AG09319 (cell line): ENCODE measurements around the gene DNAH17.

Experiments used
- DNase-seq: peaks from one replicate; pipeline ENCODE4 v3.0.0-alpha.2; 2010; ENCODE audit warnings: low read depth; ENCODE audit errors: extremely low read depth
- CTCF ChIP-seq: IDR thresholded peaks from 2 replicates; pipeline ENCODE4 v1.5.1; 2011; ENCODE audit warnings: low read depth, mild to moderate bottlenecking, inconsistent platforms, low read length, moderate library complexity

DNAH17 gene

GRCh38 chr17:78435330-78436005 lies 141.7 kb downstream of the DNAH17 start:
- TF ChIP-seq CTCF = no peak
- DNase-seq = no peak

GRCh38 chr17:78434455-78435329 lies 142.5 kb downstream of the DNAH17 start:
- TF ChIP-seq CTCF = no peak
- no peak for DNase-seq

- no peak for DNase-seq
- no peak for TF ChIP-seq CTCF
Observed at GRCh38 chr17:78433780-78434335, 143.3 kb downstream of the DNAH17 start.

GRCh38 chr17:78433013-78433727 lies 144.0 kb downstream of the DNAH17 start:
- DNase-seq = no peak
- TF ChIP-seq CTCF = no peak

- no peak for DNase-seq
- TF ChIP-seq CTCF = no peak
Observed at GRCh38 chr17:78432226-78433012, 144.8 kb downstream of the DNAH17 start.

- TF ChIP-seq CTCF = no peak
- no peak for DNase-seq
Observed at GRCh38 chr17:78431692-78431958, 145.6 kb downstream of the DNAH17 start.
